Measurements from ENCODE around the gene ZNF639.

- TF ChIP-seq CTCF (IDR thresholded peaks at IDR 0.05) (no peak), POLR2AphosphoS5 (IDR thresholded peaks at IDR 0.05) (no peak), POLR2A (IDR thresholded peaks at IDR 0.05) (no peak)
These were observed 13.6 kb downstream of the ZNF639 start for GRCh38 chr3:179336345-179336929.
